ENCODE measurements around the gene PARM1. TPM values are rescaled to one million over a fixed set of nuclear protein-coding genes. Genes with fewer than 3 reads are reported as not detected.

PARM1 gene, protein sequence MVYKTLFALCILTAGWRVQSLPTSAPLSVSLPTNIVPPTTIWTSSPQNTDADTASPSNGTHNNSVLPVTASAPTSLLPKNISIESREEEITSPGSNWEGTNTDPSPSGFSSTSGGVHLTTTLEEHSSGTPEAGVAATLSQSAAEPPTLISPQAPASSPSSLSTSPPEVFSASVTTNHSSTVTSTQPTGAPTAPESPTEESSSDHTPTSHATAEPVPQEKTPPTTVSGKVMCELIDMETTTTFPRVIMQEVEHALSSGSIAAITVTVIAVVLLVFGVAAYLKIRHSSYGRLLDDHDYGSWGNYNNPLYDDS
- 0.77 and 2.0 TPM in 2 replicates for total RNA-seq
- 0.20 and 0.30 TPM in 2 replicates for polyA plus RNA-seq
- 0.16 and 0.62 TPM in 2 replicates for polyA plus RNA-seq (2012)
- polyA minus RNA-seq (ENCODE audit: low replicate concordance) = 0.11 TPM in 1 of 2 replicates, not detected in the other

DNA sequence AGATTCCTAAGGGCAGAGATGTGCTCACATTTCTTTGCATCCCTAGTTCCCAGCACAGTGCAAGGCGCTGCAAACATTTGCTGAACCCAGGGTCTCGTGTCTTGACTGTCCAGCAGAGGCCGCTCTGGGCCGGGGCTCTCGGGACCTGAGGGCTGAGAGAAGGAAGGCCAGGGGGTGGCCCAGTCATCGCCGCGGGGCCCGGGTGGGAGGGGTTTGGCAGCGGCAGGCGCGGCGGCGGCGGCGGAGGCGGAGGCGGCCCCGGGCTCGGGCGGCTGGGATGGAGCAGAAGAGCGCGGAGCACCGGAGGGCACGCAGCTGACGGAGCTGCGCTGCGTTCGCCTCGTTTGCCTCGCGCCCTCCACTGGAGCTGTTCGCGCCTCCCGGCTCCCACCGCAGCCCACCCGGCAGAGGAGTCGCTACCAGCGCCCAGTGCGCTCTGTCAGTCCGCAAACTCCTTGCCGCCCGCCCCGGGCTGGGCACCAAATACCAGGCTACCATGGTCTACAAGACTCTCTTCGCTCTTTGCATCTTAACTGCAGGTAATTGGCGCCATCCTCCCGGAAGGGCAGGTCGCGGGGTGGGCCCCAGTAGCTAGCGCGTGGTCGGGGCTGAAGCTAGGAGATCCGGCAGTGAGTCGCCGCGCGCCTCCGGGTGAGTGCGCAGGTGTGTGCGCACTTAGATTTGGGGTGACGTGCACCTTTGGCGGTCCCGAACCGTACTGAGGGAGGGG, at the start of gene PARM1:
Gene PARM1, plus strand, starts transcription at position 285 of the 730 bp plus-strand sequence. Its CDS starts 212 bp downstream, at position 497.
- no peaks in the 10 kb centered on the region for H3K79me2 ChIP-seq (ENCODE audit: control insufficient read depth, insufficient read depth, low read length)
- DNase-seq (ENCODE audit: low read depth in 2 of 2) = peak; percentile 59 to 79
- H3K27ac ChIP-seq (ENCODE audit: insufficient read depth, low read length) = no peak within 1 kb of the TSS
- H3K9ac ChIP-seq (ENCODE audit: insufficient read depth, low read length) = no peak within 1 kb of the TSS
- peaks cover 4% of the 10 kb centered on the region for H3K4me1 ChIP-seq (ENCODE audit: control insufficient read depth, extremely low read depth, insufficient read depth, low read length)
- no peaks in the 10 kb centered on the region for H4K20me1 ChIP-seq (ENCODE audit: control insufficient read depth, extremely low read depth, insufficient read depth, low read length)
- peak within 1 kb of the TSS; percentile 75 for H2AFZ ChIP-seq (ENCODE audit: low read length)
- peak within 1 kb of the TSS; percentile 47 to 57 (median 51) for H3K4me3 ChIP-seq (replicated peaks in 1 of 4; ENCODE audit: control extremely low read depth in 1 of 4, insufficient read depth in 1 of 4, low read depth in 3 of 4, low read length in 4 of 4)
- peak within 1 kb of the TSS; percentile 74 for H3K4me2 ChIP-seq (ENCODE audit: extremely low read depth, insufficient read depth, low read length)
- no peaks in the 10 kb centered on the region for H3K9me3 ChIP-seq (ENCODE audit: control insufficient read depth, insufficient read depth, low read depth, low read length)
- no peak for TF ChIP-seq EZH2 (IDR thresholded peaks at IDR 0.05; ENCODE audit: low read length, missing control alignments)
- TF ChIP-seq, protein P1, sequence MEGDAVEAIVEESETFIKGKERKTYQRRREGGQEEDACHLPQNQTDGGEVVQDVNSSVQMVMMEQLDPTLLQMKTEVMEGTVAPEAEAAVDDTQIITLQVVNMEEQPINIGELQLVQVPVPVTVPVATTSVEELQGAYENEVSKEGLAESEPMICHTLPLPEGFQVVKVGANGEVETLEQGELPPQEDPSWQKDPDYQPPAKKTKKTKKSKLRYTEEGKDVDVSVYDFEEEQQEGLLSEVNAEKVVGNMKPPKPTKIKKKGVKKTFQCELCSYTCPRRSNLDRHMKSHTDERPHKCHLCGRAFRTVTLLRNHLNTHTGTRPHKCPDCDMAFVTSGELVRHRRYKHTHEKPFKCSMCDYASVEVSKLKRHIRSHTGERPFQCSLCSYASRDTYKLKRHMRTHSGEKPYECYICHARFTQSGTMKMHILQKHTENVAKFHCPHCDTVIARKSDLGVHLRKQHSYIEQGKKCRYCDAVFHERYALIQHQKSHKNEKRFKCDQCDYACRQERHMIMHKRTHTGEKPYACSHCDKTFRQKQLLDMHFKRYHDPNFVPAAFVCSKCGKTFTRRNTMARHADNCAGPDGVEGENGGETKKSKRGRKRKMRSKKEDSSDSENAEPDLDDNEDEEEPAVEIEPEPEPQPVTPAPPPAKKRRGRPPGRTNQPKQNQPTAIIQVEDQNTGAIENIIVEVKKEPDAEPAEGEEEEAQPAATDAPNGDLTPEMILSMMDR (conservative IDR thresholded peaks at IDR 0.05 in 1 of 2, IDR thresholded peaks at IDR 0.05 in 1 of 2; ENCODE audit: low read depth in 1 of 2, low read length in 2 of 2) = peak; percentile 62 to 70
- H3K36me3 ChIP-seq (ENCODE audit: control insufficient read depth, insufficient read depth, low read length) = no peaks in the 10 kb centered on the region
- H3K27me3 ChIP-seq (ENCODE audit: control insufficient read depth, insufficient read depth, low read length) = peaks cover 9% of the 10 kb centered on the region

DNA sequence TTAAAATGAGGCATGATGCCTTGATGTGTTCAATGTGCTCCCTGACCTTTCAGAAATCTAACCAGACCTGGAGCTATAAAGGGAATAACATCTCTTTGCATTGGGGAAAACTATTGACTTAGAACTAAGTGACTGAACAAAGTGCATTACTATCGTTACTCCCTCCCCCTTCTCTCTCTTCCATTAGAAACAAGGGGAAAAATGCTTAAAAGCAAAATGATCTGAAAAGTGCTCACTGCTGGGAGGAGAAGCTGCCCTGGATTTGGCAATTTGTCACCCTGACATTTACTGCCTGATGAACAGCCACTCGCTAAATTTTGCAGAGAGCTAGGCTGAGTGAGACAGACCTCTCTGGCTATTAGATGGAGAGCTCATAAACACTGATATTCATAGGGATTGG, 48.6 kb upstream of the PARM1 start:
- Histone ChIP-seq H3K79me2 (ENCODE audit: control insufficient read depth, insufficient read depth, low read length) (no peaks in the 10 kb centered on the region), H3K27ac (ENCODE audit: insufficient read depth, low read length) (no peak overlapping the region), H2AFZ (ENCODE audit: low read length) (no peak overlapping the region), H3K27me3 (ENCODE audit: control insufficient read depth, insufficient read depth, low read length) (peaks cover 2% of the 10 kb centered on the region), H3K9me3 (ENCODE audit: control insufficient read depth, insufficient read depth, low read depth, low read length) (no peaks in the 10 kb centered on the region), H4K20me1 (ENCODE audit: control insufficient read depth, extremely low read depth, insufficient read depth, low read length) (no peaks in the 10 kb centered on the region), H3K4me1 (ENCODE audit: control insufficient read depth, extremely low read depth, insufficient read depth, low read length) (no peaks in the 10 kb centered on the region), H3K4me2 (ENCODE audit: extremely low read depth, insufficient read depth, low read length) (no peak overlapping the region), H3K4me3 (replicated peaks in 1 of 4; ENCODE audit: control extremely low read depth in 1 of 4, insufficient read depth in 1 of 4, low read depth in 3 of 4, low read length in 4 of 4) (no peak overlapping the region), H3K9ac (ENCODE audit: insufficient read depth, low read length) (no peak overlapping the region), H3K36me3 (ENCODE audit: control insufficient read depth, insufficient read depth, low read length) (no peaks in the 10 kb centered on the region)
- TF ChIP-seq, protein P1 (conservative IDR thresholded peaks at IDR 0.05 in 1 of 2, IDR thresholded peaks at IDR 0.05 in 1 of 2; ENCODE audit: low read depth in 1 of 2, low read length in 2 of 2) = no peak
- TF ChIP-seq EZH2 (IDR thresholded peaks at IDR 0.05; ENCODE audit: low read length, missing control alignments) = no peak
- DNase-seq (ENCODE audit: low read depth in 2 of 2) = no peak

DNA sequence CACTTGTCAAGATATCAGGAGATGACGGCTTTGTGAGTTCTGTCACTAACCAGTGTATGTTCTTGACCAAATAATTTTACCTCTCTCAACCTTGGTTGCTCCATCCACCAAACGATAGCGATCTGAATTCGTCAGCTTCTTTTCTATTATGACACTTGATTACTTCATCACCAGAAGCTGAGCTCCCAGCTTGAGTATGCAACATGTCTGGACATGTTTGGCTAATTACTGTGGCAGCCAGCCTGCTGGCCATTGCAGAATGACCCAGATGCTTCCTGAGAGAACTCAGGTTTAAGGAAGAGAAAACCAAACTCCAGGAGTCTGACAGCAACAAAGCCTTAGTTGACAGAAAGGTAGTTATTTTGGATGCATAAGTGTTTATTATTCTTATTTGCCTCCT, 46.4 kb upstream of the PARM1 start:
- Histone ChIP-seq H3K9ac (ENCODE audit: insufficient read depth, low read length) (no peak overlapping the region), H3K27me3 (ENCODE audit: control insufficient read depth, insufficient read depth, low read length) (no peaks in the 10 kb centered on the region), H3K27ac (ENCODE audit: insufficient read depth, low read length) (no peak overlapping the region), H3K36me3 (ENCODE audit: control insufficient read depth, insufficient read depth, low read length) (no peaks in the 10 kb centered on the region), H2AFZ (ENCODE audit: low read length) (no peak overlapping the region), H3K79me2 (ENCODE audit: control insufficient read depth, insufficient read depth, low read length) (no peaks in the 10 kb centered on the region), H3K4me1 (ENCODE audit: control insufficient read depth, extremely low read depth, insufficient read depth, low read length) (no peaks in the 10 kb centered on the region), H3K4me3 (replicated peaks in 1 of 4; ENCODE audit: control extremely low read depth in 1 of 4, insufficient read depth in 1 of 4, low read depth in 3 of 4, low read length in 4 of 4) (no peak overlapping the region), H4K20me1 (ENCODE audit: control insufficient read depth, extremely low read depth, insufficient read depth, low read length) (no peaks in the 10 kb centered on the region), H3K4me2 (ENCODE audit: extremely low read depth, insufficient read depth, low read length) (no peak overlapping the region), H3K9me3 (ENCODE audit: control insufficient read depth, insufficient read depth, low read depth, low read length) (no peaks in the 10 kb centered on the region)
- TF ChIP-seq EZH2 (IDR thresholded peaks at IDR 0.05; ENCODE audit: low read length, missing control alignments) = no peak
- TF ChIP-seq, protein P1 (conservative IDR thresholded peaks at IDR 0.05 in 1 of 2, IDR thresholded peaks at IDR 0.05 in 1 of 2; ENCODE audit: low read depth in 1 of 2, low read length in 2 of 2) = no peak
- DNase-seq (ENCODE audit: low read depth in 2 of 2) = peak; percentile 53 to 55
